ENCODE data around the gene RNPEP.

DNA sequence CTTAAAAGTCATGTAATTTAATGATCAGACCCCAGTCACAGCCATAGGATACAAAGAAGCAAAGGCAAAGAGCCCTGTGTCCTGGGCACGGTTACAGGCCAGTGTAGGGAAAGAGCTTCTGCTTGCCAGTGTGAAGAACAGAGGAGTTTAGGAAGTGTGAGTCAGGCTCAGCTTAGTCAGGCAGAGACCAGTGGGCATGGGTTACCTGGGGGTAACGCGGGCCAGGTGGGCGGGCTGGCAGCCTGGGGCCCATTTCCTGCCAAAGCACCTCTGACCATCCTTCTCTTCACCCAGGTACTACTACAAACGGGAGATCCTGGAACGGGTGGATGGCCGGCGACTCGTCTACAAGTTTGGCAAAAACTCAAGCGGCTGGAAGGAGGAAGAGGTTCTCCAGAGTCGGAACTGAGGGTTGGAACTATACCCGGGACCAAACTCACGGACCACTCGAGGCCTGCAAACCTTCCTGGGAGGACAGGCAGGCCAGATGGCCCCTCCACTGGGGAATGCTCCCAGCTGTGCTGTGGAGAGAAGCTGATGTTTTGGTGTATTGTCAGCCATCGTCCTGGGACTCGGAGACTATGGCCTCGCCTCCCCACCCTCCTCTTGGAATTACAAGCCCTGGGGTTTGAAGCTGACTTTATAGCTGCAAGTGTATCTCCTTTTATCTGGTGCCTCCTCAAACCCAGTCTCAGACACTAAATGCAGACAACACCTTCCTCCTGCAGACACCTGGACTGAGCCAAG, 32.6 kb downstream of the RNPEP start:
- TF ChIP-seq, protein P1, sequence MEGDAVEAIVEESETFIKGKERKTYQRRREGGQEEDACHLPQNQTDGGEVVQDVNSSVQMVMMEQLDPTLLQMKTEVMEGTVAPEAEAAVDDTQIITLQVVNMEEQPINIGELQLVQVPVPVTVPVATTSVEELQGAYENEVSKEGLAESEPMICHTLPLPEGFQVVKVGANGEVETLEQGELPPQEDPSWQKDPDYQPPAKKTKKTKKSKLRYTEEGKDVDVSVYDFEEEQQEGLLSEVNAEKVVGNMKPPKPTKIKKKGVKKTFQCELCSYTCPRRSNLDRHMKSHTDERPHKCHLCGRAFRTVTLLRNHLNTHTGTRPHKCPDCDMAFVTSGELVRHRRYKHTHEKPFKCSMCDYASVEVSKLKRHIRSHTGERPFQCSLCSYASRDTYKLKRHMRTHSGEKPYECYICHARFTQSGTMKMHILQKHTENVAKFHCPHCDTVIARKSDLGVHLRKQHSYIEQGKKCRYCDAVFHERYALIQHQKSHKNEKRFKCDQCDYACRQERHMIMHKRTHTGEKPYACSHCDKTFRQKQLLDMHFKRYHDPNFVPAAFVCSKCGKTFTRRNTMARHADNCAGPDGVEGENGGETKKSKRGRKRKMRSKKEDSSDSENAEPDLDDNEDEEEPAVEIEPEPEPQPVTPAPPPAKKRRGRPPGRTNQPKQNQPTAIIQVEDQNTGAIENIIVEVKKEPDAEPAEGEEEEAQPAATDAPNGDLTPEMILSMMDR (conservative IDR thresholded peaks at IDR 0.05; ENCODE audit: low read depth in 2 of 2): no peak
- TF ChIP-seq ZNF114 (CRISPR knock-in tag; IDR thresholded peaks at IDR 0.05) (no peak), POLR2AphosphoS5 (IDR thresholded peaks at IDR 0.05; ENCODE audit: low read depth) (no peak), EZH2 (IDR thresholded peaks at IDR 0.05; ENCODE audit: low read depth, unreplicated experiment) (no peak), CREB1 (CRISPR knock-in tag; IDR thresholded peaks at IDR 0.05; ENCODE audit: low read depth) (no peak), EZH2phosphoT487 (IDR thresholded peaks at IDR 0.05; ENCODE audit: unreplicated experiment) (no peak), JUNB (IDR thresholded peaks at IDR 0.05; ENCODE audit: unreplicated experiment) (no peak), NANOG (IDR thresholded peaks at IDR 0.05; ENCODE audit: borderline replicate concordance) (no peak), ZNF331 (CRISPR knock-in tag; IDR thresholded peaks at IDR 0.05; ENCODE audit: low read depth) (no peak), STAT1 (IDR thresholded peaks at IDR 0.05; ENCODE audit: unreplicated experiment) (no peak)
- TF ChIP-seq, protein P2, sequence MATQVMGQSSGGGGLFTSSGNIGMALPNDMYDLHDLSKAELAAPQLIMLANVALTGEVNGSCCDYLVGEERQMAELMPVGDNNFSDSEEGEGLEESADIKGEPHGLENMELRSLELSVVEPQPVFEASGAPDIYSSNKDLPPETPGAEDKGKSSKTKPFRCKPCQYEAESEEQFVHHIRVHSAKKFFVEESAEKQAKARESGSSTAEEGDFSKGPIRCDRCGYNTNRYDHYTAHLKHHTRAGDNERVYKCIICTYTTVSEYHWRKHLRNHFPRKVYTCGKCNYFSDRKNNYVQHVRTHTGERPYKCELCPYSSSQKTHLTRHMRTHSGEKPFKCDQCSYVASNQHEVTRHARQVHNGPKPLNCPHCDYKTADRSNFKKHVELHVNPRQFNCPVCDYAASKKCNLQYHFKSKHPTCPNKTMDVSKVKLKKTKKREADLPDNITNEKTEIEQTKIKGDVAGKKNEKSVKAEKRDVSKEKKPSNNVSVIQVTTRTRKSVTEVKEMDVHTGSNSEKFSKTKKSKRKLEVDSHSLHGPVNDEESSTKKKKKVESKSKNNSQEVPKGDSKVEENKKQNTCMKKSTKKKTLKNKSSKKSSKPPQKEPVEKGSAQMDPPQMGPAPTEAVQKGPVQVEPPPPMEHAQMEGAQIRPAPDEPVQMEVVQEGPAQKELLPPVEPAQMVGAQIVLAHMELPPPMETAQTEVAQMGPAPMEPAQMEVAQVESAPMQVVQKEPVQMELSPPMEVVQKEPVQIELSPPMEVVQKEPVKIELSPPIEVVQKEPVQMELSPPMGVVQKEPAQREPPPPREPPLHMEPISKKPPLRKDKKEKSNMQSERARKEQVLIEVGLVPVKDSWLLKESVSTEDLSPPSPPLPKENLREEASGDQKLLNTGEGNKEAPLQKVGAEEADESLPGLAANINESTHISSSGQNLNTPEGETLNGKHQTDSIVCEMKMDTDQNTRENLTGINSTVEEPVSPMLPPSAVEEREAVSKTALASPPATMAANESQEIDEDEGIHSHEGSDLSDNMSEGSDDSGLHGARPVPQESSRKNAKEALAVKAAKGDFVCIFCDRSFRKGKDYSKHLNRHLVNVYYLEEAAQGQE (IDR thresholded peaks at IDR 0.05; ENCODE audit: unreplicated experiment): no peak
- TF ChIP-seq, protein P3, sequence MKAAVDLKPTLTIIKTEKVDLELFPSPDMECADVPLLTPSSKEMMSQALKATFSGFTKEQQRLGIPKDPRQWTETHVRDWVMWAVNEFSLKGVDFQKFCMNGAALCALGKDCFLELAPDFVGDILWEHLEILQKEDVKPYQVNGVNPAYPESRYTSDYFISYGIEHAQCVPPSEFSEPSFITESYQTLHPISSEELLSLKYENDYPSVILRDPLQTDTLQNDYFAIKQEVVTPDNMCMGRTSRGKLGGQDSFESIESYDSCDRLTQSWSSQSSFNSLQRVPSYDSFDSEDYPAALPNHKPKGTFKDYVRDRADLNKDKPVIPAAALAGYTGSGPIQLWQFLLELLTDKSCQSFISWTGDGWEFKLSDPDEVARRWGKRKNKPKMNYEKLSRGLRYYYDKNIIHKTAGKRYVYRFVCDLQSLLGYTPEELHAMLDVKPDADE (IDR thresholded peaks at IDR 0.05): no peak
- TF ChIP-seq, protein P4, sequence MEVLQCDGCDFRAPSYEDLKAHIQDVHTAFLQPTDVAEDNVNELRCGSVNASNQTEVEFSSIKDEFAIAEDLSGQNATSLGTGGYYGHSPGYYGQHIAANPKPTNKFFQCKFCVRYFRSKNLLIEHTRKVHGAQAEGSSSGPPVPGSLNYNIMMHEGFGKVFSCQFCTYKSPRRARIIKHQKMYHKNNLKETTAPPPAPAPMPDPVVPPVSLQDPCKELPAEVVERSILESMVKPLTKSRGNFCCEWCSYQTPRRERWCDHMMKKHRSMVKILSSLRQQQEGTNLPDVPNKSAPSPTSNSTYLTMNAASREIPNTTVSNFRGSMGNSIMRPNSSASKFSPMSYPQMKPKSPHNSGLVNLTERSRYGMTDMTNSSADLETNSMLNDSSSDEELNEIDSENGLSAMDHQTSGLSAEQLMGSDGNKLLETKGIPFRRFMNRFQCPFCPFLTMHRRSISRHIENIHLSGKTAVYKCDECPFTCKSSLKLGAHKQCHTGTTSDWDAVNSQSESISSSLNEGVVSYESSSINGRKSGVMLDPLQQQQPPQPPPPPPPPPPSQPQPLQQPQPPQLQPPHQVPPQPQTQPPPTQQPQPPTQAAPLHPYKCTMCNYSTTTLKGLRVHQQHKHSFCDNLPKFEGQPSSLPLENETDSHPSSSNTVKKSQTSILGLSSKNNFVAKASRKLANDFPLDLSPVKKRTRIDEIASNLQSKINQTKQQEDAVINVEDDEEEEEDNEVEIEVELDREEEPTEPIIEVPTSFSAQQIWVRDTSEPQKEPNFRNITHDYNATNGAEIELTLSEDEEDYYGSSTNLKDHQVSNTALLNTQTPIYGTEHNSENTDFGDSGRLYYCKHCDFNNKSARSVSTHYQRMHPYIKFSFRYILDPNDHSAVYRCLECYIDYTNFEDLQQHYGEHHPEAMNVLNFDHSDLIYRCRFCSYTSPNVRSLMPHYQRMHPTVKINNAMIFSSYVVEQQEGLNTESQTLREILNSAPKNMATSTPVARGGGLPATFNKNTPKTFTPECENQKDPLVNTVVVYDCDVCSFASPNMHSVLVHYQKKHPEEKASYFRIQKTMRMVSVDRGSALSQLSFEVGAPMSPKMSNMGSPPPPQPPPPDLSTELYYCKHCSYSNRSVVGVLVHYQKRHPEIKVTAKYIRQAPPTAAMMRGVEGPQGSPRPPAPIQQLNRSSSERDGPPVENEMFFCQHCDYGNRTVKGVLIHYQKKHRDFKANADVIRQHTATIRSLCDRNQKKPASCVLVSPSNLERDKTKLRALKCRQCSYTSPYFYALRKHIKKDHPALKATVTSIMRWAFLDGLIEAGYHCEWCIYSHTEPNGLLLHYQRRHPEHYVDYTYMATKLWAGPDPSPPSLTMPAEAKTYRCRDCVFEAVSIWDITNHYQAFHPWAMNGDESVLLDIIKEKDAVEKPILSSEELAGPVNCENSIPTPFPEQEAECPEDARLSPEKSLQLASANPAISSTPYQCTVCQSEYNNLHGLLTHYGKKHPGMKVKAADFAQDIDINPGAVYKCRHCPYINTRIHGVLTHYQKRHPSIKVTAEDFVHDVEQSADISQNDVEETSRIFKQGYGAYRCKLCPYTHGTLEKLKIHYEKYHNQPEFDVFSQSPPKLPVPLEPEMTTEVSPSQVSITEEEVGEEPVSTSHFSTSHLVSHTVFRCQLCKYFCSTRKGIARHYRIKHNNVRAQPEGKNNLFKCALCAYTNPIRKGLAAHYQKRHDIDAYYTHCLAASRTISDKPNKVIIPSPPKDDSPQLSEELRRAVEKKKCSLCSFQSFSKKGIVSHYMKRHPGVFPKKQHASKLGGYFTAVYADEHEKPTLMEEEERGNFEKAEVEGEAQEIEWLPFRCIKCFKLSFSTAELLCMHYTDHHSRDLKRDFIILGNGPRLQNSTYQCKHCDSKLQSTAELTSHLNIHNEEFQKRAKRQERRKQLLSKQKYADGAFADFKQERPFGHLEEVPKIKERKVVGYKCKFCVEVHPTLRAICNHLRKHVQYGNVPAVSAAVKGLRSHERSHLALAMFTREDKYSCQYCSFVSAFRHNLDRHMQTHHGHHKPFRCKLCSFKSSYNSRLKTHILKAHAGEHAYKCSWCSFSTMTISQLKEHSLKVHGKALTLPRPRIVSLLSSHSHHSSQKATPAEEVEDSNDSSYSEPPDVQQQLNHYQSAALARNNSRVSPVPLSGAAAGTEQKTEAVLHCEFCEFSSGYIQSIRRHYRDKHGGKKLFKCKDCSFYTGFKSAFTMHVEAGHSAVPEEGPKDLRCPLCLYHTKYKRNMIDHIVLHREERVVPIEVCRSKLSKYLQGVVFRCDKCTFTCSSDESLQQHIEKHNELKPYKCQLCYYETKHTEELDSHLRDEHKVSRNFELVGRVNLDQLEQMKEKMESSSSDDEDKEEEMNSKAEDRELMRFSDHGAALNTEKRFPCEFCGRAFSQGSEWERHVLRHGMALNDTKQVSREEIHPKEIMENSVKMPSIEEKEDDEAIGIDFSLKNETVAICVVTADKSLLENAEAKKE (CRISPR knock-in tag; IDR thresholded peaks at IDR 0.05): no peak

Data from GM23338 (cell line).